ENCODE data around the gene EXOC2. TPM values are rescaled to one million over a fixed set of nuclear protein-coding genes. Genes with fewer than 3 reads are reported as not detected.

EXOC2 gene
- total RNA-seq, 4 donors from 2014 or later, result 25.6 to 37.1 (median 30.8) TPM

DNA sequence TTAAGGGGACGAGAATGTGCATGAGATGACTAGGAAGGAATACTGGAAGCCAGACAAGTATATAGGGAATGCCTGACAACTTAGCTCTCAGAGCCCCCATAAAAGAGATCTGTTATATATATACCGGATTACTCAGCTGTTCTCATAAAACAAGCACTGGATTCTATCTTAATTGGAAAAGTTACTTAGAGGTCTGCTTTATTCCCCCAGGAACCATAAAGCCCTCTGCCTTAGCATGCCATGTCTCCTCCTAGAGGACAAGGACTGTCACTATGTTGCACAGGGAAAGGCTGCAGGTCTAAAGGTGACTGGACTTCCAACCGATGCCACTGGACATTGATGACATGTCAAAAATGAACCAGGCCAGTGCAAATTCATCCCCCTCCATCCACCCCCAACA lies 6.4 kb downstream of the EXOC2 start:
- H3K27me3 ChIP-seq, result no peaks in the 10 kb centered on the region
- no peak for DNase-seq
- WGBS, 2 donors, result 84 to 91% methylated on average over 3 of the region's 3 CpGs
- H3K4me1 ChIP-seq, result peaks cover 6 to 8% of the 10 kb centered on the region in 2 donors
- no peaks in the 10 kb centered on the region for H3K36me3 ChIP-seq
- H3K4me3 ChIP-seq (replicated peaks in 1 of 3), result no peak overlapping the region
- intact Hi-C loops (cut with DNase I), result no loop called here
- H3K27ac ChIP-seq, result no peak overlapping the region
- TF ChIP-seq, protein P1, sequence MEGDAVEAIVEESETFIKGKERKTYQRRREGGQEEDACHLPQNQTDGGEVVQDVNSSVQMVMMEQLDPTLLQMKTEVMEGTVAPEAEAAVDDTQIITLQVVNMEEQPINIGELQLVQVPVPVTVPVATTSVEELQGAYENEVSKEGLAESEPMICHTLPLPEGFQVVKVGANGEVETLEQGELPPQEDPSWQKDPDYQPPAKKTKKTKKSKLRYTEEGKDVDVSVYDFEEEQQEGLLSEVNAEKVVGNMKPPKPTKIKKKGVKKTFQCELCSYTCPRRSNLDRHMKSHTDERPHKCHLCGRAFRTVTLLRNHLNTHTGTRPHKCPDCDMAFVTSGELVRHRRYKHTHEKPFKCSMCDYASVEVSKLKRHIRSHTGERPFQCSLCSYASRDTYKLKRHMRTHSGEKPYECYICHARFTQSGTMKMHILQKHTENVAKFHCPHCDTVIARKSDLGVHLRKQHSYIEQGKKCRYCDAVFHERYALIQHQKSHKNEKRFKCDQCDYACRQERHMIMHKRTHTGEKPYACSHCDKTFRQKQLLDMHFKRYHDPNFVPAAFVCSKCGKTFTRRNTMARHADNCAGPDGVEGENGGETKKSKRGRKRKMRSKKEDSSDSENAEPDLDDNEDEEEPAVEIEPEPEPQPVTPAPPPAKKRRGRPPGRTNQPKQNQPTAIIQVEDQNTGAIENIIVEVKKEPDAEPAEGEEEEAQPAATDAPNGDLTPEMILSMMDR (IDR thresholded peaks at IDR 0.05), result no peak
- H3K9me3 ChIP-seq, result no peaks in the 10 kb centered on the region

DNA sequence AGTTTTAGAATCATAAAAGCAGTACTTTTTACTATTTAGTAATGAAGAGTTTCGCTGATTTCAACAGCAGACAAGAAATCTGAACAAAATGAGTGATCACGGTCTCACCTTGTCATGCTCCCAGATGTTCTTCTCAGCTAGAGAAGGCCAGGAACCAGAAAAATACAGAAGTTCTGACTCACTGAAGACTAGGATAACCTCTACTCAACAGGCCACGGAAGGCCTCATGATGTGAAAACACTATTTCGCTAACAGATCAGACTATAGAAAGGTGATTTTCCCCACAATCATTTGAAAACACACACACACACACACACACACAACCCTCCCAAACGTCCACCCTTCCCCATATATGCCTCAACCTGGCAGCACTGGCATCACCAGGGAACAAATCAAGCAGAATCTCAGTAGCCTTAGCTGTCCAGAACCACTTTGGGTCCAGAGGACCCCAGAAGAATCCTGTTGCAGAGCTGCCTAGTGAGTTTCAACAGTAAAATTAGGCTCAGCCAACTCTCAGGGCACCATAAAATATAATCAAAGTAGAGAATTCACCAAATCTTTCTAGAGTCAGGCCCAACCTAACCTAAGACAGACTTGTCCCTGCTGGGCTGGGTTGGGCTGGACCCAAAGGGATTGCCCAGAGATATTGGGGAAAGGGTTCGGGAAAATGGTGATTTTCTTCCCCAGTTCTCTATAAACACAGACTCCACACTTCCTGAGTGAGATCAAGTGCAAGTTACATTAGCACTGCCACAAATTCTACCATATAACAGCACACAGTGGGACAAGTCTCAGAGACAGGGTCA lies 7.9 kb downstream of the EXOC2 start:
- DNase-seq, result no peak
- TF ChIP-seq, protein P1 (IDR thresholded peaks at IDR 0.05), result no peak
- TF ChIP-seq POLR2A (IDR thresholded peaks at IDR 0.05), result no peak
- Histone ChIP-seq H3K27me3 (no peaks in the 10 kb centered on the region), H3K9me3 (no peaks in the 10 kb centered on the region), H3K27ac (no peak overlapping the region), H3K4me3 (replicated peaks in 1 of 3) (no peak overlapping the region), H3K36me3 (no peaks in the 10 kb centered on the region), H3K4me1 (peaks cover 0 to 4% of the 10 kb centered on the region in 2 donors)
- WGBS, 2 donors, result 90 to 93% methylated on average over 6 of the region's 6 CpGs
- intact Hi-C loops (cut with DNase I), result no loop called here

- TF ChIP-seq, protein P1 (IDR thresholded peaks at IDR 0.05), result no peak
- TF ChIP-seq POLR2A (IDR thresholded peaks at IDR 0.05), result no peak
- H3K4me1 ChIP-seq, result peaks cover 0 to 4% of the 10 kb centered on the region in 2 donors
- H3K4me3 ChIP-seq (replicated peaks in 1 of 3), result no peak overlapping the region
- H3K27me3 ChIP-seq, result no peaks in the 10 kb centered on the region
- no peak overlapping the region for H3K27ac ChIP-seq
- 50 to 51% methylated on average over 15 of the region's 15 CpGs for WGBS, 2 donors
- DNase-seq, result no peak
- H3K36me3 ChIP-seq, result no peaks in the 10 kb centered on the region
- intact Hi-C loops (cut with DNase I), result no loop called here
- H3K9me3 ChIP-seq, result no peaks in the 10 kb centered on the region
Observed at GRCh38 chr6:683742-684440, 9.0 kb downstream of the EXOC2 start.

DNA sequence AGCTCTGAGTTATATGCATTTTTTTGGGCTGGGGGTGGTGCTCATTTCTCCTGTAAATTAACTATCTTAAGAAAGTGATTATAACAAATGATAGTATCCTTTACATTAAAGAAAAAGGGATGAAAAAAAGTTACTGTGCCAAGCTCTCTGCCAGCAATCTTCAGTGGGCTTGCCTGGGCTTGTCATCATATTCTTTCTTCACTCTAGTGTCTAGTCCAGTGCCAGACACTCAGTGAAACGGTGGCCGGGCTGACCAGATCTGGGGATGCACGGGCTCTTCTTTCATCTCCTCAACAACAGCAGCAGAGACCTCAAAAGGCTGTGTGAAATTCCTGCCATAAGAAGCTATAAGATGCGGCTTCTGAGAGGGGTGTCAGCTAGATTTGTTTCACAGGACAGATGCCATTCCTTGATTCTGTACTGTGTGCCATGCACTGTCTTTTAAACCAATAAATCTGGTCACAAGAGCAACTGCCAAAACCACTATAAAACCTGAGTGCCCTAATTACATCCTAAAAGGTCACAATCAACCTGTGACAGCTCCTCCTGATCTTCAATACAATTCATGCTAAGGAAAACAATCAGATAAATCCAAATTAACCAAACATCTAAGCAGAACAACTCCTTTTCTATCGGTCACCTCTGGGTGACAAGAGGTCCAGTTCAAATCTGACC lies 12.1 kb downstream of the EXOC2 start:
- Histone ChIP-seq H3K9me3 (no peaks in the 10 kb centered on the region), H3K27ac (no peak overlapping the region), H3K27me3 (no peaks in the 10 kb centered on the region), H3K4me1 (peaks cover 0 to 4% of the 10 kb centered on the region in 2 donors), H3K4me3 (replicated peaks in 1 of 3) (no peak overlapping the region), H3K36me3 (no peaks in the 10 kb centered on the region)
- TF ChIP-seq, protein P1 (IDR thresholded peaks at IDR 0.05), result no peak
- no peak for TF ChIP-seq POLR2A (IDR thresholded peaks at IDR 0.05)
- intact Hi-C loops (cut with DNase I), result no loop called here
- DNase-seq, result no peak
- WGBS, 2 donors, result 90 to 94% methylated on average over 5 of the region's 5 CpGs

Measured in thyroid gland (tissue), 4 donors.